ENCODE measurements around the gene CIZ1. TPM values are rescaled to one million over a fixed set of nuclear protein-coding genes. Genes with fewer than 3 reads are reported as not detected.
A peak's percentile ranks its signal among the peaks of the same experiment; 100 is the strongest.

CIZ1 gene, protein sequence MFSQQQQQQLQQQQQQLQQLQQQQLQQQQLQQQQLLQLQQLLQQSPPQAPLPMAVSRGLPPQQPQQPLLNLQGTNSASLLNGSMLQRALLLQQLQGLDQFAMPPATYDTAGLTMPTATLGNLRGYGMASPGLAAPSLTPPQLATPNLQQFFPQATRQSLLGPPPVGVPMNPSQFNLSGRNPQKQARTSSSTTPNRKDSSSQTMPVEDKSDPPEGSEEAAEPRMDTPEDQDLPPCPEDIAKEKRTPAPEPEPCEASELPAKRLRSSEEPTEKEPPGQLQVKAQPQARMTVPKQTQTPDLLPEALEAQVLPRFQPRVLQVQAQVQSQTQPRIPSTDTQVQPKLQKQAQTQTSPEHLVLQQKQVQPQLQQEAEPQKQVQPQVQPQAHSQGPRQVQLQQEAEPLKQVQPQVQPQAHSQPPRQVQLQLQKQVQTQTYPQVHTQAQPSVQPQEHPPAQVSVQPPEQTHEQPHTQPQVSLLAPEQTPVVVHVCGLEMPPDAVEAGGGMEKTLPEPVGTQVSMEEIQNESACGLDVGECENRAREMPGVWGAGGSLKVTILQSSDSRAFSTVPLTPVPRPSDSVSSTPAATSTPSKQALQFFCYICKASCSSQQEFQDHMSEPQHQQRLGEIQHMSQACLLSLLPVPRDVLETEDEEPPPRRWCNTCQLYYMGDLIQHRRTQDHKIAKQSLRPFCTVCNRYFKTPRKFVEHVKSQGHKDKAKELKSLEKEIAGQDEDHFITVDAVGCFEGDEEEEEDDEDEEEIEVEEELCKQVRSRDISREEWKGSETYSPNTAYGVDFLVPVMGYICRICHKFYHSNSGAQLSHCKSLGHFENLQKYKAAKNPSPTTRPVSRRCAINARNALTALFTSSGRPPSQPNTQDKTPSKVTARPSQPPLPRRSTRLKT
- 120 TPM for polyA plus RNA-seq (2013, experiment 1 of 2)
- 119 TPM for polyA plus RNA-seq (2013, experiment 2 of 2)

DNA sequence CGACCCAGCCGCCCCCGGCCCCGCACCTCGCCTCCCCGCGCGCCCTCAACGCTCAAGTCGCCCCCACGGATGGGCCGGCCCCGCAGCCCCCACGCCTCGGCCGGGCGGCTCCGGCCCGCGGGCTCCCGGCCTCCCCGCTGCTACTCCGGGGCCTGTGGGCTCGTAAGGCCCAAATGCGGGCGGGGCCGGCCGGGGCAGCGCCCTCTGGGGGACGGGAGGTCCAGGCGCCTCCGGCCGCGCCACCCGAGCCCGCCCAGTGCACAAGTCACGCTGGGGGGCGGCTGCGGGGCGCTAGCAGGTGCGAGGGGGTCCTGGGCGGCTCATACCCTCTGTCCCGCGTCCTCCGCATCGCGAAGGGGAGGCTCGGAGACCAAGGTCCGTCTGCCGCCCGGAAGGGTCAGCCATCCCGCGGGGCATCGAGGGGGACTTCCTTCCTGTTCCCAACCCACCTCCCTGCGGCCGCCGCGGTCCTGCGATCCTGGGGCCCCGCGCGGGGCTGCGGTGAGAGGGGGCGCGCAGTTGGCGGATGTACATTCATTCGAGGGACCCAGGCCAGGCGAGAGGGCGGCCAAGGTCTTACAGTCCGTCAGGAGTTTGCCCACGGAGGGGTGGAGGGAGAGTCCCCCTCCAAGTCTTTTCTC is at the start of gene CIZ1:
CIZ1 (minus strand) TSS at position 167 of the 641 bp plus-strand sequence. CDS start 715 bp downstream, outside the sequence.
- peak within 1 kb of the TSS; percentile 98 for H3K23ac ChIP-seq (ENCODE audit: low read depth, low read length, poor library complexity)
- no peak within 1 kb of the TSS for H3K27ac ChIP-seq (replicated peaks; ENCODE audit: low read length)
- peak within 1 kb of the TSS; percentile 73 for H2BK12ac ChIP-seq (ENCODE audit: low read length)
- peaks cover 9% of the 10 kb centered on the region for H3K79me1 ChIP-seq (ENCODE audit: low read depth, low read length)
- peak within 1 kb of the TSS; percentile 66 for H3K4ac ChIP-seq (ENCODE audit: low read length)
- H3K36me3 ChIP-seq (replicated peaks in 1 of 2; ENCODE audit: control insufficient read depth in 2 of 2, insufficient read depth in 2 of 2, low read length in 2 of 2), result peaks cover 15 to 36% of the 10 kb centered on the region in 2 donors
- peak within 1 kb of the TSS; percentile 91 to 99 for H3K4me3 ChIP-seq (ENCODE audit: low read length in 2 of 2)
- peak within 1 kb of the TSS; percentile 99 for H3K14ac ChIP-seq (ENCODE audit: low read length)
- H2BK5ac ChIP-seq (ENCODE audit: low read length), result peak within 1 kb of the TSS; percentile 96
- no CpG with 5 or more reads among the region's 71 CpGs for WGBS, 2 donors (ENCODE audit: extremely low coverage in 2 of 2, insufficient read length in 2 of 2, insufficient replicate concordance in 1 of 2)
- peak within 1 kb of the TSS; percentile 100 for H2AFZ ChIP-seq (ENCODE audit: low read length)
- peak within 1 kb of the TSS; percentile 80 for H3K4me2 ChIP-seq (ENCODE audit: insufficient read depth, low read length, poor library complexity, severe bottlenecking)
- peak; percentile 79 for DNase-seq (ENCODE audit: low spot score)
- H3K27me3 ChIP-seq (ENCODE audit: control insufficient read depth in 3 of 3, insufficient read depth in 3 of 3, low read depth in 1 of 3, low read length in 3 of 3), result no peaks in the 10 kb centered on the region
- peak within 1 kb of the TSS; percentile 96 for H3K9ac ChIP-seq (ENCODE audit: low read depth, low read length, poor library complexity)
- H2AK5ac ChIP-seq (ENCODE audit: low read depth, low read length), result peak within 1 kb of the TSS; percentile 89
- H2BK120ac ChIP-seq (ENCODE audit: low read depth, low read length), result peak within 1 kb of the TSS; percentile 89
- H4K91ac ChIP-seq (ENCODE audit: low read depth, low read length, poor library complexity), result no peak within 1 kb of the TSS
- peak within 1 kb of the TSS; percentile 95 for H4K8ac ChIP-seq (ENCODE audit: low read depth, low read length)
- no peaks in the 10 kb centered on the region for H3K9me3 ChIP-seq (replicated peaks in 1 of 2; ENCODE audit: control insufficient read depth in 2 of 2, insufficient read depth in 1 of 2, low read depth in 1 of 2, low read length in 2 of 2)
- H2BK15ac ChIP-seq (ENCODE audit: low read length), result peak within 1 kb of the TSS; percentile 92
- peaks cover 4 to 5% of the 10 kb centered on the region in 2 donors for H3K4me1 ChIP-seq (ENCODE audit: control insufficient read depth in 2 of 2, insufficient read depth in 1 of 2, low read depth in 1 of 2, low read length in 2 of 2)
- H3K18ac ChIP-seq (ENCODE audit: low read length), result peak within 1 kb of the TSS; percentile 99

DNA sequence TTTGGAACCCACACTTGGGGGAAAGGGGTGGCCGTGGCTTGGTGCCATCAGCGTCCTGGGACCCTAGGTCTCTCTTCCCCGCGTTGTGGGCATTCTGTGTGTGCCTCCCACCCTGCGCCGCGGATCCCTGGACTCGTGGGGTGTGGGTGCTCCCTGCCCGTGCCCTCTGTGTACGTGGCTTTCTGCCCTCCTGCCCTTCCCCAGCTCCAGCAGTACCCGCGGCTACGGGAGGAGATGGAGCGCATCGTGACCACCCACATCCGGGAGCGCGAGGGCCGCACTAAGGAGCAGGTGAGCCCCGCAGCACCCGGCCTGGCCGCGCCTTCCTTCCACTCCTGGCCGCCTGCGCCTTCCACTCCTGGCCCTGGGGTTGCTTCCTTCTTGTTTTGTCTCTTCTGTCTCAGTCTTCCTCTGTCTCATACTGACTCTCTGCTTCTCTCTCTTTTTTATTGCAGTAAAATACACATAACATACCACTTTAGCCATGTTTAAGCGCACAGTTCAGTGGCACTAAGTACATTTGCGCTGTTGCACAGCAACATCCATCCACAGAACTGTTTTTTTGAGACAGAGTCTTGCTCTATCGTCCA is 42.5 kb upstream of the CIZ1 start:
- no peak overlapping the region for H3K18ac ChIP-seq (ENCODE audit: low read length)
- peak overlapping the region; percentile 39 for H3K9ac ChIP-seq (ENCODE audit: low read depth, low read length, poor library complexity)
- no CpG with 5 or more reads among the region's 28 CpGs for WGBS, 2 donors (ENCODE audit: extremely low coverage in 2 of 2, insufficient read length in 2 of 2, insufficient replicate concordance in 1 of 2)
- peaks cover 1% of the 10 kb centered on the region for H3K79me1 ChIP-seq (ENCODE audit: low read depth, low read length)
- no peaks in the 10 kb centered on the region for H3K9me3 ChIP-seq (replicated peaks in 1 of 2; ENCODE audit: control insufficient read depth in 2 of 2, insufficient read depth in 1 of 2, low read depth in 1 of 2, low read length in 2 of 2)
- no peak overlapping the region for H3K4me3 ChIP-seq (ENCODE audit: low read length in 2 of 2)
- H3K4me2 ChIP-seq (ENCODE audit: insufficient read depth, low read length, poor library complexity, severe bottlenecking), result no peak overlapping the region
- no peak overlapping the region for H2AFZ ChIP-seq (ENCODE audit: low read length)
- peaks cover 9% of the 10 kb centered on the region in 2 donors for H3K36me3 ChIP-seq (replicated peaks in 1 of 2; ENCODE audit: control insufficient read depth in 2 of 2, insufficient read depth in 2 of 2, low read length in 2 of 2)
- H3K27ac ChIP-seq (replicated peaks; ENCODE audit: low read length), result no peak overlapping the region
- H2BK15ac ChIP-seq (ENCODE audit: low read length), result no peak overlapping the region
- no peak overlapping the region for H4K8ac ChIP-seq (ENCODE audit: low read depth, low read length)
- H3K4ac ChIP-seq (ENCODE audit: low read length), result no peak overlapping the region
- H2BK12ac ChIP-seq (ENCODE audit: low read length), result no peak overlapping the region
- no peak overlapping the region for H4K91ac ChIP-seq (ENCODE audit: low read depth, low read length, poor library complexity)
- H2BK5ac ChIP-seq (ENCODE audit: low read length), result no peak overlapping the region
- DNase-seq (ENCODE audit: low spot score), result no peak
- no peaks in the 10 kb centered on the region for H3K4me1 ChIP-seq (ENCODE audit: control insufficient read depth in 2 of 2, insufficient read depth in 1 of 2, low read depth in 1 of 2, low read length in 2 of 2)
- no peak overlapping the region for H2BK120ac ChIP-seq (ENCODE audit: low read depth, low read length)
- no peaks in the 10 kb centered on the region for H3K27me3 ChIP-seq (ENCODE audit: control insufficient read depth in 3 of 3, insufficient read depth in 3 of 3, low read depth in 1 of 3, low read length in 3 of 3)
- no peak overlapping the region for H2AK5ac ChIP-seq (ENCODE audit: low read depth, low read length)
- H3K23ac ChIP-seq (ENCODE audit: low read depth, low read length, poor library complexity), result peak overlapping the region; percentile 12
- no peak overlapping the region for H3K14ac ChIP-seq (ENCODE audit: low read length)

DNA sequence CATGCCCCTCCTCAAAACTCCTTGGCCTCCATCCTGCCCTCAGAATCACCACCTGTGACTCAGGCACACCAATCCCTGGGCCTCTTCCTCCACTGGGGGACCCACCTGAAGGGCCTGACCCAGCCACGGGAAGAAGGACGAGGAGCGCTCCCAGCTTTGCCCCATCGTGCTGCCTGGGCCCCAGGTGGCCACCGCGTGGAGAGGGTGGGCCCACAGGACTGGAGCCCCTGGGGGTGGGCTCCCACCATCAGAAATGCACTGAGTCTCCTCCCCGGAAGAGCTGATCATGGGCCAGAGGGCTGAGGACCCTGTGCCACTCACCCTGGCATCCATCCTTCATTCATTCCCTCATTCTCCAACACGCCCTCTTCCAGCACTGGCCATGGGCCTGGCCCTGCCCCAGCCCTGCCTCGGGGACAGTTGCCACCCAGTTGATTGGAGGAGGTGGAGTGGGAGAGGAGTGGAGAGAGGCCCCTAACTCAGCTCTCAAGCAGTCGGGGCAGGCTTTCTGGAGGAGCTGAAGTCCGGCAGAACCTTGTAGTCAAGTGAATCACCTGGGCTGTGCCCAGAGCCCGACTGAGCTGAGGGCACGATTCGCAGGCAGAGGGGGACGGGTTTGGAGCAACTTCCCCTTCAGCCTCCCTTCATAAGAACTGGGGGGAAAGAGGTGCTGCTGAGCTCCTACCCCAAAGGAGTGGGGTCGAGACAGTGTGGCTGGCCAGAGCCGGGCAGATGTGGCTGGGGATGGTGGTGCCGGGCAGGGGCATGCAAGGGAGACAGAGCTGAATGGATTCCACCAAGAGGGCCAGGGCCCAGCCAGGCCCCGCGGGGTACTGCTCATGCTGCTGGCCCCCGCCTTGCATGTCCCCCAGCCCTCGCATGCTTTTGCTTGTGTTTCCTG is 41.4 kb upstream of the CIZ1 start:
- DNase-seq (ENCODE audit: low spot score), result no peak
- H2AFZ ChIP-seq (ENCODE audit: low read length), result no peak overlapping the region

More for the DNA sequence above, 41.4 kb upstream of the CIZ1 start:
- no peak overlapping the region for H2BK12ac ChIP-seq (ENCODE audit: low read length)
- H3K4me2 ChIP-seq (ENCODE audit: insufficient read depth, low read length, poor library complexity, severe bottlenecking), result no peak overlapping the region
- H3K4ac ChIP-seq (ENCODE audit: low read length), result no peak overlapping the region
- no peak overlapping the region for H2AK5ac ChIP-seq (ENCODE audit: low read depth, low read length)
- H3K18ac ChIP-seq (ENCODE audit: low read length), result peak overlapping the region; percentile 35
- H3K4me1 ChIP-seq (ENCODE audit: control insufficient read depth in 2 of 2, insufficient read depth in 1 of 2, low read depth in 1 of 2, low read length in 2 of 2), result no peaks in the 10 kb centered on the region
- peaks cover 1% of the 10 kb centered on the region for H3K79me1 ChIP-seq (ENCODE audit: low read depth, low read length)
- WGBS, 2 donors (ENCODE audit: extremely low coverage in 2 of 2, insufficient read length in 2 of 2, insufficient replicate concordance in 1 of 2), result no CpG with 5 or more reads among the region's 22 CpGs
- H3K14ac ChIP-seq (ENCODE audit: low read length), result no peak overlapping the region
- no peak overlapping the region for H3K27ac ChIP-seq (replicated peaks; ENCODE audit: low read length)
- H4K8ac ChIP-seq (ENCODE audit: low read depth, low read length), result no peak overlapping the region
- H3K9me3 ChIP-seq (replicated peaks in 1 of 2; ENCODE audit: control insufficient read depth in 2 of 2, insufficient read depth in 1 of 2, low read depth in 1 of 2, low read length in 2 of 2), result no peaks in the 10 kb centered on the region
- no peak overlapping the region for H4K91ac ChIP-seq (ENCODE audit: low read depth, low read length, poor library complexity)
- H2BK15ac ChIP-seq (ENCODE audit: low read length), result no peak overlapping the region
- no peak overlapping the region for H3K4me3 ChIP-seq (ENCODE audit: low read length in 2 of 2)
- H3K27me3 ChIP-seq (ENCODE audit: control insufficient read depth in 3 of 3, insufficient read depth in 3 of 3, low read depth in 1 of 3, low read length in 3 of 3), result no peaks in the 10 kb centered on the region
- peak overlapping the region; percentile 52 for H3K23ac ChIP-seq (ENCODE audit: low read depth, low read length, poor library complexity)
- no peak overlapping the region for H3K9ac ChIP-seq (ENCODE audit: low read depth, low read length, poor library complexity)
- peaks cover 9% of the 10 kb centered on the region in 2 donors for H3K36me3 ChIP-seq (replicated peaks in 1 of 2; ENCODE audit: control insufficient read depth in 2 of 2, insufficient read depth in 2 of 2, low read length in 2 of 2)
- H2BK5ac ChIP-seq (ENCODE audit: low read length), result no peak overlapping the region
- H2BK120ac ChIP-seq (ENCODE audit: low read depth, low read length), result no peak overlapping the region

Data from neuronal stem cell (in vitro differentiated cells).